Measurements from ENCODE around the gene TBC1D16.

TBC1D16 gene

DNA sequence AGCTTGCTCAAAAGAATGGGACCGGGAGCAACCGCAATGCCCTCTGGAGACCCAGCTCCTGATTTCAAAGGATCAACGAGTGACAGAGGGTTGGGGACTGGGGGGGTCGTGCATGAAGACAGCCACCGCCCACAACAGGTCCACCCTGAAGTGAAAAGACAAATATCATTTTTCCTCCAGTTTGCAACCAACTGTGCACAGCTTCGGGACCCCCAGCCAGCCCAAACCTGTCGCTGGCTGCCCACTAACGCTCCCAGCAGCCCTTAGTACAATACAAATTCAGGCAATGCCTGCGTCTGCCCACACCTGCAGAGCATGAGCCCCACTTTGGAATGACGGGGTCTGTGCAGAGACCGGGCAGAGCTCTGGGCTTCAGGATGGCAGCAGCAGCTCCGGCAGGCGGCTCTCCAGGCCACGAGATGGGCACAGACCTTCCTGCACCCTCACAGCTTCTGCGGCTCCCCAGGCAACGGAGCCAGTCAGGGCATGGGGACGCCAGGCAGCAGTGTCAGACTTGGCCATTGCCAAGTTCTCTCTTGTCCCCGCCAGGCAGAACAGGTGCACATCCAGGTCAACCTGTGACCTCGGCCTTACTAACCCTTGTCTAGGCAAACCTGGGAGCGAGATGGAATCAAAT, 60.1 kb downstream of the TBC1D16 start:
- no peak overlapping the region for H2AFZ ChIP-seq (ENCODE audit: low read depth, low read length)
- ATAC-seq (ENCODE audit: insufficient read depth, low read depth): no peak
- no peak overlapping the region for H3K4me3 ChIP-seq (ENCODE audit: low read depth in 1 of 2, low read length in 2 of 2)
- no peaks in the 10 kb centered on the region for H3K27me3 ChIP-seq (ENCODE audit: insufficient read depth, low read length, poor library complexity)
- DNase-seq: no peak
- no peak overlapping the region for H3K27ac ChIP-seq (ENCODE audit: low read length)
- no peaks in the 10 kb centered on the region for H3K4me1 ChIP-seq (ENCODE audit: insufficient read depth, low read length)
- no peaks in the 10 kb centered on the region for H3K36me3 ChIP-seq (ENCODE audit: insufficient read depth, low read length)
- no peaks in the 10 kb centered on the region for H3K9me3 ChIP-seq (ENCODE audit: insufficient read depth, low read length, severe bottlenecking)
- H3K9ac ChIP-seq (ENCODE audit: low read depth, low read length): no peak overlapping the region
- no peaks in the 10 kb centered on the region for H3K79me2 ChIP-seq (ENCODE audit: insufficient read depth, low read length)
- H3K4me2 ChIP-seq (ENCODE audit: insufficient read depth, low read length): no peak overlapping the region
- TF ChIP-seq, protein P1, sequence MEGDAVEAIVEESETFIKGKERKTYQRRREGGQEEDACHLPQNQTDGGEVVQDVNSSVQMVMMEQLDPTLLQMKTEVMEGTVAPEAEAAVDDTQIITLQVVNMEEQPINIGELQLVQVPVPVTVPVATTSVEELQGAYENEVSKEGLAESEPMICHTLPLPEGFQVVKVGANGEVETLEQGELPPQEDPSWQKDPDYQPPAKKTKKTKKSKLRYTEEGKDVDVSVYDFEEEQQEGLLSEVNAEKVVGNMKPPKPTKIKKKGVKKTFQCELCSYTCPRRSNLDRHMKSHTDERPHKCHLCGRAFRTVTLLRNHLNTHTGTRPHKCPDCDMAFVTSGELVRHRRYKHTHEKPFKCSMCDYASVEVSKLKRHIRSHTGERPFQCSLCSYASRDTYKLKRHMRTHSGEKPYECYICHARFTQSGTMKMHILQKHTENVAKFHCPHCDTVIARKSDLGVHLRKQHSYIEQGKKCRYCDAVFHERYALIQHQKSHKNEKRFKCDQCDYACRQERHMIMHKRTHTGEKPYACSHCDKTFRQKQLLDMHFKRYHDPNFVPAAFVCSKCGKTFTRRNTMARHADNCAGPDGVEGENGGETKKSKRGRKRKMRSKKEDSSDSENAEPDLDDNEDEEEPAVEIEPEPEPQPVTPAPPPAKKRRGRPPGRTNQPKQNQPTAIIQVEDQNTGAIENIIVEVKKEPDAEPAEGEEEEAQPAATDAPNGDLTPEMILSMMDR (IDR thresholded peaks at IDR 0.05; ENCODE audit: borderline replicate concordance, extremely low read depth, low read length, poor library complexity, severe bottlenecking): no peak
- no peak for TF ChIP-seq EZH2 (IDR thresholded peaks at IDR 0.05; ENCODE audit: borderline replicate concordance, low read depth, low read length, severe bottlenecking)
- no peaks in the 10 kb centered on the region for H4K20me1 ChIP-seq (ENCODE audit: insufficient read depth, low read length)

DNA sequence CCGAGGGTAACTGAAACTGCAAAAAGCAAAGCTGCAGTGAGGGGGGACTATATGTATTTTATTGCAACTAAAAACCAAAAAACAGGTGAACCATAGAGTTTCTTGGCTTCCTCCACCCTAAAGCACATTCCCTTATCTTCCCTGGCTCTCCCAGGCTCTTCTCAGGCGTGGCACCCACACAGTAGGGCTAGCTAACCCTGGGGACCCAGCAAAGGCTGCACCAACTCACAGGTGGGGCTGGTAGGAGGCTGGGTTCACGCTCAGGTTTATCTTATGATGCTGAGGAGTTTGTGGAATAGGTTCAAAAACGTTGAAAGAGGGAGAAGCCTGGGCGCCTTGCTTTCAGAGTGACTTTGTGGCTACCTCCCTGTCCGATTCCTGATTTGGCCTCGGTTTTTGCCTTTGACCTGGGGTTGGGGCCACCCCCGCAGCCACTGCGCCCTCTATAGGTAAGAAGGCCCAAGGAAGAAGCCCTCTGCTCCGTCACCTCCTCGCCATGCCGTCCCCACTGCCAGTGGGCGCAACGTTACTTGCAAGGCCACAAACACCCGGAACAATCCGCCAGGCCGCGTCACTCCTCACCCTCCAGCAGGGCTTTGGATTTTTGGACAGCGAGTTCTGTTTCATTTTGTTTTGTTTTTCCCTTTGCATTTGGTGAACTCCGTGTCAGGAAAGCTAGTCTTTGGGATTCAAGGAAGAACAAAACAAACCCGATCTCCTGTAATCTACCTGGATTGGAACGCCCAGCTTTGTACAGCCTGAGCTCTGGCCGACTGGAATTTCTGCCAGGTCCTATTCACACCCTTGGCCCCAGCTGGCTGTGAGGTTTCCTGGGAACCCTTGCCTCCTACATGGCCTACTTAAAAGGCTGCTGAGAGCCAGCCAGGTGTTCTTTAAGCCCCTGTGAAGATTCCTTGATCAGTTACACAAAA, 60.8 kb downstream of the TBC1D16 start:
- Histone ChIP-seq H3K79me2 (ENCODE audit: insufficient read depth, low read length) (no peaks in the 10 kb centered on the region), H3K9ac (ENCODE audit: low read depth, low read length) (no peak overlapping the region), H3K4me3 (ENCODE audit: low read depth in 1 of 2, low read length in 2 of 2) (no peak overlapping the region), H4K20me1 (ENCODE audit: insufficient read depth, low read length) (no peaks in the 10 kb centered on the region), H3K9me3 (ENCODE audit: insufficient read depth, low read length, severe bottlenecking) (no peaks in the 10 kb centered on the region), H3K36me3 (ENCODE audit: insufficient read depth, low read length) (no peaks in the 10 kb centered on the region), H2AFZ (ENCODE audit: low read depth, low read length) (no peak overlapping the region), H3K4me1 (ENCODE audit: insufficient read depth, low read length) (no peaks in the 10 kb centered on the region), H3K4me2 (ENCODE audit: insufficient read depth, low read length) (no peak overlapping the region), H3K27me3 (ENCODE audit: insufficient read depth, low read length, poor library complexity) (no peaks in the 10 kb centered on the region), H3K27ac (ENCODE audit: low read length) (no peak overlapping the region)
- ATAC-seq (ENCODE audit: insufficient read depth, low read depth) (no peak; the same call in 2 of the 3 replicates), DNase-seq (no peak)
- TF ChIP-seq, protein P1 (IDR thresholded peaks at IDR 0.05; ENCODE audit: borderline replicate concordance, extremely low read depth, low read length, poor library complexity, severe bottlenecking): peak; percentile 49
- TF ChIP-seq EZH2 (IDR thresholded peaks at IDR 0.05; ENCODE audit: borderline replicate concordance, low read depth, low read length, severe bottlenecking): no peak

DNA sequence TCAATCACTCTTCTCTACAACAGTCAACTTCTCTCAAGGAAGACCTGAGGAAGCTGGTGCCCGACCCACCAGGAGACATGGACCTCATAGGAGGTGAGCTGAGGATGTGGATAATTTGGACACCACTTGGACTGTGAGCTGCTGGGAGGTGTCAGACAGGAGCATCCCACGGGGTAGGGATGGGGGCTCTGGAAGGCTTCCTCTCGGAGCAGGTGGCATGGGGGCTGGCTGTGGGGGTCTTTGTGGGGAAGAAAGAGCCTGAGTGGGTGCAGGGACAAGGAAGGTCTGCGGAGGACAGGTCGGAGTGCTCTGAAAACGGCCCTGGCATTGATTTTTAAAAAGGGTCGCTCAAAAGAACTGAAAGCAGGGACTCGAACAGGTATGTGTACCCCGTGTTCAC, 64.0 kb downstream of the TBC1D16 start:
- no peak for ATAC-seq (ENCODE audit: insufficient read depth, low read depth)
- no peak overlapping the region for H3K27ac ChIP-seq (ENCODE audit: low read length)

More for the DNA sequence above, 64.0 kb downstream of the TBC1D16 start:
- TF ChIP-seq, protein P1 (IDR thresholded peaks at IDR 0.05; ENCODE audit: borderline replicate concordance, extremely low read depth, low read length, poor library complexity, severe bottlenecking): no peak
- TF ChIP-seq EZH2 (IDR thresholded peaks at IDR 0.05; ENCODE audit: borderline replicate concordance, low read depth, low read length, severe bottlenecking): no peak
- Histone ChIP-seq H2AFZ (ENCODE audit: low read depth, low read length) (no peak overlapping the region), H3K79me2 (ENCODE audit: insufficient read depth, low read length) (no peaks in the 10 kb centered on the region), H3K27me3 (ENCODE audit: insufficient read depth, low read length, poor library complexity) (no peaks in the 10 kb centered on the region), H3K4me2 (ENCODE audit: insufficient read depth, low read length) (no peak overlapping the region), H4K20me1 (ENCODE audit: insufficient read depth, low read length) (no peaks in the 10 kb centered on the region), H3K36me3 (ENCODE audit: insufficient read depth, low read length) (no peaks in the 10 kb centered on the region), H3K4me3 (ENCODE audit: low read depth in 1 of 2, low read length in 2 of 2) (no peak overlapping the region), H3K4me1 (ENCODE audit: insufficient read depth, low read length) (no peaks in the 10 kb centered on the region), H3K9ac (ENCODE audit: low read depth, low read length) (no peak overlapping the region), H3K9me3 (ENCODE audit: insufficient read depth, low read length, severe bottlenecking) (no peaks in the 10 kb centered on the region)
- DNase-seq: no peak
